GM18511 (cell line): ENCODE results near the gene FTO.

Source experiments
- ATAC-seq: cut with Tn5 transposase; IDR thresholded peaks from one replicate; pipeline ENCODE4 v1.9.1; 2021; ENCODE audit warnings: mild to moderate bottlenecking, moderate library complexity; ENCODE audit not compliant: unreplicated experiment

Gene FTO

GRCh38 chr16:54102888-54103866 lies 399.2 kb downstream of the FTO start:
- ATAC-seq = no peak

GRCh38 chr16:54106057-54106456 lies 402.1 kb downstream of the FTO start:
- no peak for ATAC-seq

- no peak for ATAC-seq
Observed at GRCh38 chr16:54107583-54108202, 403.7 kb downstream of the FTO start.

- no peak for ATAC-seq
Observed at GRCh38 chr16:54110016-54110981, 406.3 kb downstream of the FTO start.

- ATAC-seq = no peak
Observed at GRCh38 chr16:54112451-54113206, 408.7 kb downstream of the FTO start.

GRCh38 chr16:54115558-54115957 lies 411.6 kb downstream of the FTO start:
- no peak for ATAC-seq

GRCh38 chr16:54116124-54116655 lies 412.2 kb downstream of the FTO start:
- no peak for ATAC-seq

- no peak for ATAC-seq
Observed at GRCh38 chr16:54118846-54119245, 414.9 kb downstream of the FTO start.

GRCh38 chr16:54120846-54121480 lies 417.0 kb downstream of the FTO start:
- no peak for ATAC-seq

GRCh38 chr16:54121539-54122295 lies 417.8 kb downstream of the FTO start:
- no peak for ATAC-seq

GRCh38 chr16:54123766-54124165 lies 419.8 kb downstream of the FTO start:
- no peak for ATAC-seq

- no peak for ATAC-seq
Observed at GRCh38 chr16:54125751-54126655, 422.0 kb downstream of the FTO start.

GRCh38 chr16:54126907-54127306 lies 423.0 kb downstream of the FTO start:
- ATAC-seq = no peak

GRCh38 chr16:54128629-54129234 lies 424.8 kb downstream of the FTO start:
- ATAC-seq = no peak

GRCh38 chr16:54129810-54130209 lies 425.9 kb downstream of the FTO start:
- no peak for ATAC-seq

- no peak for ATAC-seq
Observed at GRCh38 chr16:54135361-54136275, 431.7 kb downstream of the FTO start.
